HepG2 (cell line): ENCODE data around the gene UQCC5. TPM values are rescaled to one million over a fixed set of nuclear protein-coding genes. Genes with fewer than 3 reads are reported as not detected.

ENCODE experiments used
- CCDC6 ChIP-seq: sonication (generic); formaldehyde crosslinking; IDR thresholded peaks from 2 replicates; pipeline ENCODE4 v1.8.1; 2022; ENCODE audit warnings: mild to moderate bottlenecking, missing genetic modification reagents, moderate library complexity
- CENPBD1 ChIP-seq: sonication (generic); formaldehyde crosslinking; IDR thresholded peaks from 2 replicates; pipeline ENCODE4 v1.8.0; 2022; ENCODE audit warnings: missing genetic modification reagents, low read depth, mild to moderate bottlenecking, borderline replicate concordance
- FOXM1 ChIP-seq: sonication (generic); formaldehyde crosslinking; IDR thresholded peaks from 2 replicates; pipeline ENCODE4 v1.5.0; 2020; ENCODE audit warnings: missing genetic modification reagents
- HCFC1 ChIP-seq: fragments of 150-350 bp; IDR thresholded peaks from 2 replicates; pipeline ENCODE4 v1.6.1; 2014; ENCODE audit warnings: low read depth, low read length
- HIC2 ChIP-seq: sonication (generic); formaldehyde crosslinking; IDR thresholded peaks from 2 replicates; pipeline ENCODE4 v1.9.0; 2022; ENCODE audit warnings: low read depth, missing genetic modification reagents
- MYNN ChIP-seq: sonication (generic); formaldehyde crosslinking; IDR thresholded peaks from 2 replicates; pipeline ENCODE4 v1.4.0; 2020; ENCODE audit warnings: mild to moderate bottlenecking, low read depth, missing genetic modification reagents
- NFRKB ChIP-seq: fragments of 450-650 bp; IDR thresholded peaks from 2 replicates; pipeline ENCODE4 v1.6.1; 2017
- NR2C2 ChIP-seq: sonication (generic); formaldehyde crosslinking; IDR thresholded peaks from 2 replicates; pipeline ENCODE4 v1.4.0; 2020; ENCODE audit warnings: missing genetic modification reagents, mild to moderate bottlenecking, moderate library complexity, borderline replicate concordance
- RBM39 ChIP-seq: fragments of 200-400 bp; formaldehyde crosslinking; IDR thresholded peaks from one replicate; pipeline ENCODE4 v1.6.1; 2018; ENCODE audit warnings: antibody characterized with exemption, mild to moderate bottlenecking, low read depth, low read length; ENCODE audit not compliant: poor library complexity, severe bottlenecking
- RFX1 ChIP-seq: fragments of 450-650 bp; IDR thresholded peaks from 2 replicates; pipeline ENCODE4 v1.6.1; 2017
- RNF2 ChIP-seq: fragments of 450-650 bp; conservative IDR thresholded peaks from 2 replicates; pipeline ENCODE4 v1.6.1; 2016; ENCODE audit warnings: low read depth
- TBX2 ChIP-seq: sonication (generic); formaldehyde crosslinking; IDR thresholded peaks from 2 replicates; pipeline ENCODE4 v1.5.0; 2020; ENCODE audit warnings: missing genetic modification reagents, mild to moderate bottlenecking, borderline replicate concordance
- TCF12 ChIP-seq, 2 experiments: fragments of 450-650 bp in 1 of 2; sonication (generic) in 1 of 2; formaldehyde crosslinking in 1 of 2; IDR thresholded peaks; 2 replicates each; pipeline versions ENCODE4 v1.6.1 to v1.8.0; 2017 to 2022; ENCODE audit warnings: antibody characterized with exemption in 1 of 2, mild to moderate bottlenecking in 1 of 2, missing genetic modification reagents in 1 of 2, moderate library complexity in 1 of 2
- ZFAT ChIP-seq: sonication (generic); formaldehyde crosslinking; conservative IDR thresholded peaks from 2 replicates; pipeline ENCODE4 v1.8.1; 2023; ENCODE audit warnings: missing genetic modification reagents, inconsistent platforms
- ZFP36 ChIP-seq: fragments of 150-350 bp; IDR thresholded peaks from 2 replicates; pipeline ENCODE4 v1.6.1; 2018; ENCODE audit warnings: borderline replicate concordance, low read length, low read depth; ENCODE audit not compliant: partially characterized antibody
- ZMYM3 ChIP-seq: sonication (generic); formaldehyde crosslinking; IDR thresholded peaks from 2 replicates; pipeline ENCODE4 v1.5.1; 2020; ENCODE audit warnings: mild to moderate bottlenecking, missing genetic modification reagents
- ZNF333 ChIP-seq: sonication (generic); formaldehyde crosslinking; IDR thresholded peaks from 2 replicates; pipeline ENCODE4 v1.4.0; 2020; ENCODE audit warnings: mild to moderate bottlenecking, missing genetic modification reagents, borderline replicate concordance
- ZNF570 ChIP-seq: sonication (generic); formaldehyde crosslinking; IDR thresholded peaks from 2 replicates; pipeline ENCODE4 v1.4.0; 2020; ENCODE audit warnings: mild to moderate bottlenecking, missing genetic modification reagents, borderline replicate concordance
- ZNF788 ChIP-seq: sonication (generic); formaldehyde crosslinking; IDR thresholded peaks from 2 replicates; pipeline ENCODE4 v1.5.0; 2020; ENCODE audit warnings: mild to moderate bottlenecking, missing genetic modification reagents, borderline replicate concordance
- polyA plus RNA-seq, 8 experiments: library from polyadenylated mRNA; depleted of rRNA in 3 of 8; stranded (reverse) in 7 of 8; unstranded in 1 of 8; fragments of >200 nt; fragmentation: Illumina TruSeq in 4 of 8; extraction: Trizol in 4 of 8; gene quantifications; 2 replicates each; pipeline versions ENCODE4 v1.2.1 to v1.2.3, GENCODE V29; 2011 to 2016; ENCODE audit warnings: low read depth in 4 of 8, missing spikeins in 1 of 8, mixed read lengths in 1 of 8; ENCODE audit not compliant: insufficient read depth in 1 of 8
- total RNA-seq, 5 experiments: library from RNA; depleted of rRNA; stranded (reverse); fragments of >200 nt; fragmentation: Illumina TruSeq; extraction: Trizol; gene quantifications; 2 replicates each; pipeline ENCODE4 v1.2.3, GENCODE V29; 2016; ENCODE audit warnings: low read depth in 1 of 5
- TF ChIP-seq, protein P1 (sequence below): sonication (generic); formaldehyde crosslinking; IDR thresholded peaks from 2 replicates; pipeline ENCODE4 v1.8.0; 2022; ENCODE audit warnings: mild to moderate bottlenecking, missing genetic modification reagents
- TF ChIP-seq, protein P2 (sequence below): sonication (generic); formaldehyde crosslinking; IDR thresholded peaks from 2 replicates; pipeline ENCODE4 v1.5.1; 2020; ENCODE audit warnings: missing genetic modification reagents, mild to moderate bottlenecking, borderline replicate concordance

UQCC5 gene
- total and polyA plus RNA-seq, 2 of the 13 experiments (the other 11 are each of a cell fraction or from before 2014, with no cell fraction given), result 15.4 to 29.5 TPM

DNA sequence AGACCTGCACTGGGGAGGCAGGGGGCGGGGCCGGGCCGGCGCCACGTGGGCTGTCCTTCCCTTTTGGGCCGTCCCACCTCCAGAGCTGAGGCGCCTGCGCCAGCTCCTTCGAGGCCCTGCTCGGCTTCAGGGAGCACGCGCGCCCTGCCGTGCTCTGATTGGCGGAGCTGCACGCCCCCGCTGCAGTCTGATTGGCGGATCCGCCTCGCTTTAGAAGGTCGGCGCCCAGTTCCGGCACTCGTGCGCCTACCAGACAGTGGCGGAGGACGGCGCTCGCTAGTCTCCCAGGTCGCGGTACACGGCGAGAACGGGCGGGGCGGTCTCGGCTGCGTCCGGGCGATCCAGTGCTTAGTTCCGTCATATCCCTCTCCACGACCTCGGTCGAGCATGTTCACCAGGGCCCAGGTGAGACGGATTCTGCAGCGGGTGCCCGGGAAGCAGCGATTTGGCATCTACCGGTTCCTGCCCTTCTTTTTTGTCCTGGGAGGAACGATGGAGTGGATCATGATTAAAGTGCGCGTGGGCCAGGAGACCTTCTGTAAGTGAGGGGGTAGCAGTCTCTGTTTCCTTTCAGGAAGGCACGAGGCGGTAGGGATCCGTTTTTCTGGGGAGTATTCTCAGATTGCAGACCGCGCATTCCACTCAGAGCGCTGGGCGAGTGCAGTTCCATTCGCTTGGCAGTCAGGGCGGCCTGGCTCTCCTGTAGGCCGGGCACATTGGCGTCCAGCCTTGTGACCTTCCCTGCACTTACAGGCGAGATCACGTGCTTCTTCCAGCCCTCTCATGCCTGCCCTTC is at the start of gene UQCC5 (continued):
- TF ChIP-seq ZMYM3 (CRISPR knock-in tag) (no peak), CENPBD1 (CRISPR knock-in tag) (no peak), HIC2 (peak; percentile 82), MYNN (no peak; the same call in 1 of the 2 replicates), NR2C2 (CRISPR knock-in tag) (peak; percentile 80), RFX1 (no peak), ZNF333 (0 out of 2 replicates have a peak, but pooled peaks have one; percentile 50), TCF12 (IDR thresholded peaks at IDR 0.05) (no peak), TCF12 (CRISPR knock-in tag; IDR thresholded peaks at IDR 0.05) (no peak), RBM39 (no peak), FOXM1 (CRISPR knock-in tag) (no peak), ZFP36 (no peak), ZNF788 (peak; percentile 88; the same call in 1 of the 2 replicates), RNF2 (0 out of 2 replicates have a peak, but pooled peaks have one; percentile 54), ZFAT (peak; percentile 75; the same call in 1 of the 2 replicates), ZNF570 (CRISPR knock-in tag) (peak; percentile 61; the same call in 1 of the 2 replicates), NFRKB (no peak), TBX2 (CRISPR knock-in tag) (peak; percentile 77; the same call in 1 of the 2 replicates), CCDC6 (CRISPR knock-in tag) (peak; percentile 99), HCFC1 (no peak)
- TF ChIP-seq, protein P1, sequence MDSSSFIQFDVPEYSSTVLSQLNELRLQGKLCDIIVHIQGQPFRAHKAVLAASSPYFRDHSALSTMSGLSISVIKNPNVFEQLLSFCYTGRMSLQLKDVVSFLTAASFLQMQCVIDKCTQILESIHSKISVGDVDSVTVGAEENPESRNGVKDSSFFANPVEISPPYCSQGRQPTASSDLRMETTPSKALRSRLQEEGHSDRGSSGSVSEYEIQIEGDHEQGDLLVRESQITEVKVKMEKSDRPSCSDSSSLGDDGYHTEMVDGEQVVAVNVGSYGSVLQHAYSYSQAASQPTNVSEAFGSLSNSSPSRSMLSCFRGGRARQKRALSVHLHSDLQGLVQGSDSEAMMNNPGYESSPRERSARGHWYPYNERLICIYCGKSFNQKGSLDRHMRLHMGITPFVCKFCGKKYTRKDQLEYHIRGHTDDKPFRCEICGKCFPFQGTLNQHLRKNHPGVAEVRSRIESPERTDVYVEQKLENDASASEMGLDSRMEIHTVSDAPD (CRISPR knock-in tag), result no peak
- TF ChIP-seq, protein P2, sequence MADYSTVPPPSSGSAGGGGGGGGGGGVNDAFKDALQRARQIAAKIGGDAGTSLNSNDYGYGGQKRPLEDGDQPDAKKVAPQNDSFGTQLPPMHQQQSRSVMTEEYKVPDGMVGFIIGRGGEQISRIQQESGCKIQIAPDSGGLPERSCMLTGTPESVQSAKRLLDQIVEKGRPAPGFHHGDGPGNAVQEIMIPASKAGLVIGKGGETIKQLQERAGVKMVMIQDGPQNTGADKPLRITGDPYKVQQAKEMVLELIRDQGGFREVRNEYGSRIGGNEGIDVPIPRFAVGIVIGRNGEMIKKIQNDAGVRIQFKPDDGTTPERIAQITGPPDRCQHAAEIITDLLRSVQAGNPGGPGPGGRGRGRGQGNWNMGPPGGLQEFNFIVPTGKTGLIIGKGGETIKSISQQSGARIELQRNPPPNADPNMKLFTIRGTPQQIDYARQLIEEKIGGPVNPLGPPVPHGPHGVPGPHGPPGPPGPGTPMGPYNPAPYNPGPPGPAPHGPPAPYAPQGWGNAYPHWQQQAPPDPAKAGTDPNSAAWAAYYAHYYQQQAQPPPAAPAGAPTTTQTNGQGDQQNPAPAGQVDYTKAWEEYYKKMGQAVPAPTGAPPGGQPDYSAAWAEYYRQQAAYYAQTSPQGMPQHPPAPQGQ, result no peak
